Measurements from ENCODE around the gene RNF220. TPM values are rescaled to one million over a fixed set of nuclear protein-coding genes. Genes with fewer than 3 reads are reported as not detected.

Gene RNF220
- total RNA-seq, 1 donor from 2014 or later = 102 TPM

GRCh38 chr1:44604157-44604955 lies 199.3 kb downstream of the RNF220 start:
- no peaks in the 10 kb centered on the region for H3K36me3 Mint-ChIP-seq (ENCODE audit: low read depth)
- intact Hi-C loops (cut with micrococcal nuclease) = no loop called here
- H3K27ac Mint-ChIP-seq = no peak overlapping the region
- H3K27me3 Mint-ChIP-seq = no peaks in the 10 kb centered on the region
- no peak for DNase-seq
- no peaks in the 10 kb centered on the region for H3K4me1 Mint-ChIP-seq
- H3K9me3 Mint-ChIP-seq = no peaks in the 10 kb centered on the region
- H3K4me3 Mint-ChIP-seq = no peak overlapping the region

GRCh38 chr1:44605914-44606615 lies 201.0 kb downstream of the RNF220 start:
- no peak for DNase-seq
- H3K9me3 Mint-ChIP-seq = no peaks in the 10 kb centered on the region
- no peaks in the 10 kb centered on the region for H3K4me1 Mint-ChIP-seq
- no peak overlapping the region for H3K27ac Mint-ChIP-seq
- H3K27me3 Mint-ChIP-seq = no peaks in the 10 kb centered on the region
- no peak overlapping the region for H3K4me3 Mint-ChIP-seq
- H3K36me3 Mint-ChIP-seq (ENCODE audit: low read depth) = no peaks in the 10 kb centered on the region
- intact Hi-C loops (cut with micrococcal nuclease) = no loop called here

GRCh38 chr1:44606701-44607281 lies 201.7 kb downstream of the RNF220 start:
- intact Hi-C loops (cut with micrococcal nuclease) = no loop called here
- Mint-ChIP-seq H3K36me3 (ENCODE audit: low read depth) (no peaks in the 10 kb centered on the region), H3K9me3 (no peaks in the 10 kb centered on the region)

GRCh38 chr1:44608141-44608540 lies 203.1 kb downstream of the RNF220 start:
- no peaks in the 10 kb centered on the region for H3K4me1 Mint-ChIP-seq
- no peak overlapping the region for H3K27ac Mint-ChIP-seq
- H3K36me3 Mint-ChIP-seq (ENCODE audit: low read depth) = no peaks in the 10 kb centered on the region
- H3K27me3 Mint-ChIP-seq = peaks cover 2% of the 10 kb centered on the region
- no peak for DNase-seq
- no peaks in the 10 kb centered on the region for H3K9me3 Mint-ChIP-seq
- H3K4me3 Mint-ChIP-seq = no peak overlapping the region
- intact Hi-C loops (cut with micrococcal nuclease) = no loop called here

More at GRCh38 chr1:44606701-44607281, 201.7 kb downstream of the RNF220 start:
- Mint-ChIP-seq H3K4me1 (no peaks in the 10 kb centered on the region), H3K4me3 (no peak overlapping the region), H3K27ac (no peak overlapping the region), H3K27me3 (no peaks in the 10 kb centered on the region)
- no peak for DNase-seq

GRCh38 chr1:44609412-44609767 lies 204.3 kb downstream of the RNF220 start:
- no peak overlapping the region for H3K4me3 Mint-ChIP-seq
- peaks cover 2% of the 10 kb centered on the region for H3K27me3 Mint-ChIP-seq
- H3K36me3 Mint-ChIP-seq (ENCODE audit: low read depth) = no peaks in the 10 kb centered on the region
- H3K4me1 Mint-ChIP-seq = no peaks in the 10 kb centered on the region
- no peak overlapping the region for H3K27ac Mint-ChIP-seq
- intact Hi-C loops (cut with micrococcal nuclease) = loop anchor here (1.0 kb wide), 1 partner anchor 44 kb away; no protein-coding TSS in a partner anchor
- peak; percentile 65 for DNase-seq
- no peaks in the 10 kb centered on the region for H3K9me3 Mint-ChIP-seq

GRCh38 chr1:44609768-44610526 lies 204.9 kb downstream of the RNF220 start:
- intact Hi-C loops (cut with micrococcal nuclease) = loop anchor here (1.0 kb wide), 1 partner anchor 43 kb away; no protein-coding TSS in a partner anchor
- no peaks in the 10 kb centered on the region for H3K4me1 Mint-ChIP-seq
- no peaks in the 10 kb centered on the region for H3K36me3 Mint-ChIP-seq (ENCODE audit: low read depth)
- no peak for DNase-seq
- H3K27ac Mint-ChIP-seq = no peak overlapping the region
- H3K27me3 Mint-ChIP-seq = peaks cover 2% of the 10 kb centered on the region
- no peaks in the 10 kb centered on the region for H3K9me3 Mint-ChIP-seq
- no peak overlapping the region for H3K4me3 Mint-ChIP-seq

GRCh38 chr1:44610527-44611148 lies 205.6 kb downstream of the RNF220 start:
- no peak overlapping the region for H3K27ac Mint-ChIP-seq
- no peak overlapping the region for H3K4me3 Mint-ChIP-seq
- H3K4me1 Mint-ChIP-seq = no peaks in the 10 kb centered on the region
- H3K36me3 Mint-ChIP-seq (ENCODE audit: low read depth) = no peaks in the 10 kb centered on the region
- H3K27me3 Mint-ChIP-seq = peaks cover 2% of the 10 kb centered on the region
- no peaks in the 10 kb centered on the region for H3K9me3 Mint-ChIP-seq
- no peak for DNase-seq
- intact Hi-C loops (cut with micrococcal nuclease) = no loop called here

GRCh38 chr1:44611419-44611818 lies 206.4 kb downstream of the RNF220 start:
- peaks cover 5% of the 10 kb centered on the region for H3K27me3 Mint-ChIP-seq
- no peaks in the 10 kb centered on the region for H3K36me3 Mint-ChIP-seq (ENCODE audit: low read depth)

GRCh38 chr1:44611866-44612265 lies 206.8 kb downstream of the RNF220 start:
- Mint-ChIP-seq H3K36me3 (ENCODE audit: low read depth) (no peaks in the 10 kb centered on the region), H3K27ac (no peak overlapping the region), H3K27me3 (peaks cover 5% of the 10 kb centered on the region), H3K9me3 (no peaks in the 10 kb centered on the region), H3K4me3 (no peak overlapping the region), H3K4me1 (no peaks in the 10 kb centered on the region)
- no peak for DNase-seq
- intact Hi-C loops (cut with micrococcal nuclease) = no loop called here

More at GRCh38 chr1:44611419-44611818, 206.4 kb downstream of the RNF220 start:
- no peaks in the 10 kb centered on the region for H3K4me1 Mint-ChIP-seq
- no peak overlapping the region for H3K4me3 Mint-ChIP-seq
- intact Hi-C loops (cut with micrococcal nuclease) = no loop called here
- DNase-seq = no peak
- H3K9me3 Mint-ChIP-seq = no peaks in the 10 kb centered on the region
- no peak overlapping the region for H3K27ac Mint-ChIP-seq

- H3K4me3 Mint-ChIP-seq = no peak overlapping the region
- intact Hi-C loops (cut with micrococcal nuclease) = no loop called here
- no peak for DNase-seq
- peaks cover 8% of the 10 kb centered on the region for H3K27me3 Mint-ChIP-seq
- H3K4me1 Mint-ChIP-seq = peaks cover 2% of the 10 kb centered on the region
- H3K9me3 Mint-ChIP-seq = no peaks in the 10 kb centered on the region
- H3K27ac Mint-ChIP-seq = no peak overlapping the region
- no peaks in the 10 kb centered on the region for H3K36me3 Mint-ChIP-seq (ENCODE audit: low read depth)
Observed at GRCh38 chr1:44613941-44614340, 208.9 kb downstream of the RNF220 start.

GRCh38 chr1:44616284-44616990 lies 211.4 kb downstream of the RNF220 start:
- Mint-ChIP-seq H3K4me3 (no peak overlapping the region), H3K36me3 (ENCODE audit: low read depth) (no peaks in the 10 kb centered on the region)
- intact Hi-C loops (cut with micrococcal nuclease) = no loop called here

GRCh38 chr1:44616991-44617702 lies 212.1 kb downstream of the RNF220 start:
- Mint-ChIP-seq H3K27me3 (peaks cover 8% of the 10 kb centered on the region), H3K9me3 (no peaks in the 10 kb centered on the region), H3K4me1 (peaks cover 2% of the 10 kb centered on the region), H3K4me3 (no peak overlapping the region), H3K36me3 (ENCODE audit: low read depth) (no peaks in the 10 kb centered on the region), H3K27ac (no peak overlapping the region)
- DNase-seq = no peak
- intact Hi-C loops (cut with micrococcal nuclease) = no loop called here

More at GRCh38 chr1:44616284-44616990, 211.4 kb downstream of the RNF220 start:
- Mint-ChIP-seq H3K27ac (no peak overlapping the region), H3K4me1 (peaks cover 2% of the 10 kb centered on the region), H3K9me3 (no peaks in the 10 kb centered on the region), H3K27me3 (peaks cover 8% of the 10 kb centered on the region)
- no peak for DNase-seq

Data from activated CD4-positive, alpha-beta T cell treated with anti-CD3 and anti-CD28 coated beads, Interleukin-2, amount 10 ng/mL, durations not matched to agents 24 days and 14 days (primary cell).